OCI-LY1 (cell line): ENCODE data around the gene TTLL10.

ENCODE experiments used
- EZH2 ChIP-seq: fragments of 200-600 bp; sonication (generic), shearing (Covaris generic); IDR thresholded peaks from 2 replicates; pipeline ENCODE4 v1.8.0; 2017; ENCODE audit warnings: borderline replicate concordance, mixed run types, mild to moderate bottlenecking, antibody characterized with exemption, low read length, moderate library complexity, mixed read lengths
- TF ChIP-seq, protein P1 (sequence below): fragments of 200-600 bp; sonication (generic), shearing (Covaris generic); IDR thresholded peaks from 2 replicates; pipeline ENCODE4 v1.5.1; 2017; ENCODE audit warnings: mild to moderate bottlenecking, antibody characterized with exemption, low read length, moderate library complexity, mixed read lengths

DNA sequence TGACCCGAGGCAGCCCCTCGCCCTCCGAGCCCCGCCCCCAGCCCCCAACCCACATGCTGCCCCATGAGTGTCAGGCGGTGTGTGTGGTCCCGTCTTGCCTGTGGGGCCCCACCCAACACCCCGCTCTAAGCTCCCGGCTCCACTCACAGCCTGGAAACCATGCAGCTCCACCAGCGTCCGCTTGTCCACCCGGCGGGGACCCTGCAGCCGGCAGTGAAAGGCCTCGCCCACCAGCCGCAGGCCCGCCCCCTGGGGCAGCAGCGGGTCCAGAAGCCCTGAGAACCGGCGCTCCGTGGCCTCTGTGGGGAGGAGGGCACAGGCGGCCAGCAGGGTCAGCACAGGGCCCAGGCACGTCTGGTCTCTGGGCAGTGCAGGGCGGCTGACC is 70.1 kb downstream of the TTLL10 start:
- no peak for TF ChIP-seq EZH2
- TF ChIP-seq, protein P1, sequence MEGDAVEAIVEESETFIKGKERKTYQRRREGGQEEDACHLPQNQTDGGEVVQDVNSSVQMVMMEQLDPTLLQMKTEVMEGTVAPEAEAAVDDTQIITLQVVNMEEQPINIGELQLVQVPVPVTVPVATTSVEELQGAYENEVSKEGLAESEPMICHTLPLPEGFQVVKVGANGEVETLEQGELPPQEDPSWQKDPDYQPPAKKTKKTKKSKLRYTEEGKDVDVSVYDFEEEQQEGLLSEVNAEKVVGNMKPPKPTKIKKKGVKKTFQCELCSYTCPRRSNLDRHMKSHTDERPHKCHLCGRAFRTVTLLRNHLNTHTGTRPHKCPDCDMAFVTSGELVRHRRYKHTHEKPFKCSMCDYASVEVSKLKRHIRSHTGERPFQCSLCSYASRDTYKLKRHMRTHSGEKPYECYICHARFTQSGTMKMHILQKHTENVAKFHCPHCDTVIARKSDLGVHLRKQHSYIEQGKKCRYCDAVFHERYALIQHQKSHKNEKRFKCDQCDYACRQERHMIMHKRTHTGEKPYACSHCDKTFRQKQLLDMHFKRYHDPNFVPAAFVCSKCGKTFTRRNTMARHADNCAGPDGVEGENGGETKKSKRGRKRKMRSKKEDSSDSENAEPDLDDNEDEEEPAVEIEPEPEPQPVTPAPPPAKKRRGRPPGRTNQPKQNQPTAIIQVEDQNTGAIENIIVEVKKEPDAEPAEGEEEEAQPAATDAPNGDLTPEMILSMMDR: no peak
